ENCODE results near the gene PLCB4.

DNA sequence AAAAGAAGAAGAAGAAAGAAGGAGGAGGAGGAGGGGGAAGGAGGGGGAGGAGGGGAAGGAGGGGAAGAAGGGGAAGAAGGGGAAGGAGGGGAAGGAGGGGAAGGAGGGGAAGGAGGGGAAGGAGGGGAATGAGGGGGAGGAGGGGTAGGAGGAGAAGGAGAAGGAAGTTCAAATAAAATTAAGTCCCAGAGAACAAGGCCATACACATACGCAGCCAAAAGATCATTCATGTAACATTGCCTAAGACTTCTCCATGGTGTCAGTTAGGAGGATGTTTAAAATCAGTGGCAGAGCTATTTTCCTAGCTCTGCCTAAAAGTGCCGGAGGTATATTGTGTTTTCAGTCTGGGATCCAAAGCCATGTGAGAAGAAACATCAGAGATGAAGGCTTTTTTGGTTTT lies 75.8 kb downstream of the PLCB4 start:
- TF ChIP-seq POLR2AphosphoS5 (IDR thresholded peaks at IDR 0.05) (no peak), POLR2A (IDR thresholded peaks at IDR 0.05) (no peak), EP300 (IDR thresholded peaks at IDR 0.05) (no peak)
- TF ChIP-seq, protein P1, sequence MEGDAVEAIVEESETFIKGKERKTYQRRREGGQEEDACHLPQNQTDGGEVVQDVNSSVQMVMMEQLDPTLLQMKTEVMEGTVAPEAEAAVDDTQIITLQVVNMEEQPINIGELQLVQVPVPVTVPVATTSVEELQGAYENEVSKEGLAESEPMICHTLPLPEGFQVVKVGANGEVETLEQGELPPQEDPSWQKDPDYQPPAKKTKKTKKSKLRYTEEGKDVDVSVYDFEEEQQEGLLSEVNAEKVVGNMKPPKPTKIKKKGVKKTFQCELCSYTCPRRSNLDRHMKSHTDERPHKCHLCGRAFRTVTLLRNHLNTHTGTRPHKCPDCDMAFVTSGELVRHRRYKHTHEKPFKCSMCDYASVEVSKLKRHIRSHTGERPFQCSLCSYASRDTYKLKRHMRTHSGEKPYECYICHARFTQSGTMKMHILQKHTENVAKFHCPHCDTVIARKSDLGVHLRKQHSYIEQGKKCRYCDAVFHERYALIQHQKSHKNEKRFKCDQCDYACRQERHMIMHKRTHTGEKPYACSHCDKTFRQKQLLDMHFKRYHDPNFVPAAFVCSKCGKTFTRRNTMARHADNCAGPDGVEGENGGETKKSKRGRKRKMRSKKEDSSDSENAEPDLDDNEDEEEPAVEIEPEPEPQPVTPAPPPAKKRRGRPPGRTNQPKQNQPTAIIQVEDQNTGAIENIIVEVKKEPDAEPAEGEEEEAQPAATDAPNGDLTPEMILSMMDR (IDR thresholded peaks at IDR 0.05): no peak
